EL (cell line): Measurements from ENCODE around the gene FAXC.
"Not testable (repeated sequence)": the region's sequence is repeated elsewhere in the genome, so short reads cannot be mapped to it uniquely, and the experiment has no call there.

ENCODE experiments used
- DNase-seq: peaks from one replicate; pipeline ENCODE4 v3.0.0-alpha.2; 2016

Gene FAXC

DNA sequence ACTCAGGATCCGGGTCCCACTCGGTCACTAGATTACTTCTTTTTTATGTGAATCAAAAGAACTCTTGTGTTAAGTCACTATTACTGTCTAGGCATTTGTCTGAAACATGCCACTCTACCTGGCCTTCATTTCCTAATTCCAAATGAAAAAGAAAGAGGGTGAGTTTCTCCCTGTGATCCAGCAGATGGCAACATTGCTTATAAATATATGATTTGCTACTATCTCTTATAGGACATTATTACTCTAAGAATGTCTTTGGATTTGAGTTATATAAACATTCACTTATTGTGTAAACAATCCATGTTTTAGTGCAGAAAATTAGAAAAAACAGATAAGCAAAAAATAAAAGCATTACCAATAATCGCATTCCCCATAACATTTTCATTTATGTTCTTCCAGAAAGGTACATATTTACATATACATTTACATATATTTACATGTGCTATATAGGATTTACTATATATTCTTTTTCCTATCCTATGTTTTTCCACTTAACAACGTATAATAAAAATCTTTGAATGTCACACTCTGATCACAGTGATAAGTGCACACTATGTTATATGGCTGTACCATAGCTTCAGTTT is 66.9 kb downstream of the FAXC start:
- DNase-seq, result peak; percentile 15

DNA sequence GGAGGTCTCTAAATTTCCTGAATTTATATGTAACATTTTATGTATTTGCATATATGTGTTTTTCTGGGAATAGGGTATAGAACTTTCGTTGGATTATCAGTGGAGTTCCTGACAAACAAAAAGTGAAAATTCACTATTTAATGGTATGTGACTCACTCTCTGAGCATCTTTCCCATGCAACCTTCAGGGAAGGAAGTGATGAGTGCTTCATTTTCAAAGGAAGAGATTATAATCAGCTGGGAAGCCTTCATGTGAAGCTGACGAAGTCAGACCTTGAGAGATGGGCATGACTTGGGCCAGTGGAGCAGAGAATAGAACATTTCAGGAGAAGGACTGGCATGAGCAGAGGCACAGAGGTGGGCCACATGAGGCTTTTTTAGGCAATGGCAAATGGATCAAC is 72.7 kb downstream of the FAXC start:
- DNase-seq, result peak; percentile 55

DNA sequence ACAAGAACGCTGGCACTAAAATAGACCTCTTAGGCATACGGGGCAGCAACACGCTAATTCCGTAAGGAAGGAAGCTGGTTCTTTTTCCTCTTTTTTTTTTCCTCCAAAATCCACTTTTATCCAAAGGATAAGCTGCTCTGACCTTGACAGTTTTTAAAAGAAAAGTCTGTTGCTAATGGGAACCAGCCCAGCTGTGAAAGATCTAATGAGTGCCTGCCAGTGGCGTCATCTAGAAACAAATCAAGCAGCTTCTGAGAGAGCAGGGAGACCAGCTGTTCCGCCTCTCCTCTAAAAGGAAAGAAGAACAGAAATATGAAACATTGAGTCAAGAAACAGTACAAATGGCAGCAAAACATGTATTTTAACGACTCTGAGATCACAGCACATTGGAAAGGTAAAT is 78.6 kb downstream of the FAXC start:
- no peak for DNase-seq

DNA sequence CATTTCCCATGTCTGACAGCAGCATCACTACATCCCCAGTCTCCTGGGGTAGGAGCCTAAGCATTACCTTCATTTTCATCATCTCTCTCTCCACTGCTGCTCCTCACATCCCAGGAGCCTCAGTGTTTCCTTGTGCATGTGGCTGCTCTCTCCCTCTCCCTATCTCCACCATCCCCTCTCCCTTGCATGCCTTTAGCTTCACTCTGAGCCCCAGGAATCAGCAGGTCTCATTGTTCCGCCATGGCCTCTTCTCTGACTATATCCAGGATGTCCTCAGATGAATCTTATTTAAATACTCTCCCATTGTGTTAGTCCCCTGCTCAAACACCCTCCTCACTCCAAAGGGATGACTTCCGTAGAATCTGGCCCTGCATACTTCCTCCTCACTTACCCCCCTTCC is 79.4 kb downstream of the FAXC start:
- DNase-seq, result no peak

DNA sequence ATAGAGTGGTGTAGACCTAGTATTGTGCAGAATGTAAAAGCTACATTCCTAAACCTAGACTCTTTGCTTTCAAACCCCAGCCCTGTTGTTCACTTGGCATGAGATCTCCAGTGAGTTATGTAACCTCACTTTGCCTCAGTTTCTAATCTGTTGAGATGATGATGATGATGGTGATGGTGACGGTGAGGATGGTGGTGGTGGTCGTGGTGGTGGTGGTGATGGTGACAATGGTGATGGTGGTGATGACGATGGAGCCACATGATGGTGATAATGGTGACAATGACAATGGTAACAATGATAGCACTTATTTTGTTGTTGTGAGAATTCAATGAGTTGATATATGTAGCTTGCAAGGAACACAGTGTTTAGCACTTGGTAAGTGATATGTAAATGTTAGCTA is 80.3 kb downstream of the FAXC start:
- no peak for DNase-seq

DNA sequence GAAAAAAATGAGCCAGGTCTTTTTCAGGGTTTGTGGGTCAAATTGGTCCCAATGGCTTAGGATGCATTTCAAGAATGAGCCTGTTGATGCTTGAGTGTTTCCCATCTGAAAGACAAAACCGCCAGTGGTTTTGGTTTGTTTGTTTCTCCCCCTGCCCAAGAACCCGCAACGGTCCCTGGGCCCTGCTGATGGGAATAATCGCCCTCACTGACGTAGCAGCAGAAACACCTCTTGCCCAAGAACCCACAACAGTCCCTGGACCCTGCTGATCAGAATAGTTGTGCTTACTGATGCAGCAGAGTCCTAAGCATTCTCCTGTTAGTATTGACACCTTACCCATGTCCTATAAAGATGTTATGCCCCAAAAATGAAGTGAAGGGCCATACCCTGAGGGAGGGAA is 82.5 kb downstream of the FAXC start:
- DNase-seq, result not testable (repeated sequence)

DNA sequence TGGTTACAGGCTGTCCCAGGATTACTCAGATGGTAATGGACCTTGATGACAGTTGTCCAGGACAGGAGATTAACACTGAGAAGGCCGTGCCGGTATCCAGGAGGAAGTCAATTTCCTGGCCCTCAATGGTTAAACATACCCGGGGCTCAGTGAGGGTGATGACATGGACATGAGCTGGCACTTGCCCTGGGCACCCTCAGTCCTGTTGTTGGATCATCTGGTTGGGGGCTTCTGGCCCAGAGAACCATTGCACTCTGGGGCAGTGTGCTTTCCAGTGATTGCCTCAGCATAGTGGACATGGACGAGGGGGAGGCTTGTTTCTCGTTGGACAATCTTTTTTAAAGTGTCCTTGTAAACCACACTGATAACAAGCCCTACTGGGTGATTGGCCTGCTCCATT is 84.0 kb downstream of the FAXC start:
- not testable (repeated sequence) for DNase-seq

DNA sequence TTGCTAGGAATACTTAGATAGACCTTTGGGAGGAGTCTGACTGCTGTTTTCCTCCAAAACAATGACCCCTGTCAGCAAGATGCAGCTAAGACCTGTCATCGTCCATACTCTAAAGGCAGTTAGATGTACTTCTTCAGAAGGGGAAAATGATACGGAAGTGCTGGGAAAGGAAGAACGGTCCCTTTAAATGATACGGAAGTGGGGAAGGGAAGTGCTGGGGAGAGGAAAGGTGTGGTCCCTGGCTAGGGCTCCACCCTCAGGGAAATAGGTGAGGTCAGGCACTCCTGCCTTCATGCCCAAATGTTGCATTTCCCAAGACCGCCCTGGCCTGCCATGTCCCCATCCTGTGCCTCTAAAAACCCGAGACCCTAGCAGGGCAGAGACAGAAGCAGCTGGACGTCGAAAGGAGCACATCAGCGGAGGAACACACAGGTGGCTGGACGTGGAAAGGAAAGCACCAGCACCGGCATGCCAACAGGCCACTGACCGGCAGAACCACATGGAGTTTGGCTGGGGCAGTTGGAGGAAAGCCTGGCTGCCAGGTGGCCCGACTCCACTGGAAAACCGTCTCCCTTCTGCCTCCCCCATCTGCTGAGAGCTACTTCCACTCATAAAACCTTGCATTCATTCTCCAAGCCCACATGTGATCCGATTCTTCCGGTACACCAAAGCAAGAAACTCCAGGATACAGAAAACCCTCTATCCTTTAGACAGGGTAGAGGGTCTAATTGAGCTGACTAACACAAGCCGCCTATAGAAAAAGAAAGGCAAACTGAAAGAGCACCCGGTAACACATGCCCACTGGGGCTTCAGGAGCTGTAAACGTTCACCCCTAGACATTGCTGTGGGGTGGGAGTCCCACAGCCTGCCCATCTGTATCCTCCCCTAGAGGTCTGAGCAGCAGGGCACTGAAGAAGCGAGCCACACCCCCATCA is 94.6 kb downstream of the FAXC start:
- DNase-seq, result no peak

DNA sequence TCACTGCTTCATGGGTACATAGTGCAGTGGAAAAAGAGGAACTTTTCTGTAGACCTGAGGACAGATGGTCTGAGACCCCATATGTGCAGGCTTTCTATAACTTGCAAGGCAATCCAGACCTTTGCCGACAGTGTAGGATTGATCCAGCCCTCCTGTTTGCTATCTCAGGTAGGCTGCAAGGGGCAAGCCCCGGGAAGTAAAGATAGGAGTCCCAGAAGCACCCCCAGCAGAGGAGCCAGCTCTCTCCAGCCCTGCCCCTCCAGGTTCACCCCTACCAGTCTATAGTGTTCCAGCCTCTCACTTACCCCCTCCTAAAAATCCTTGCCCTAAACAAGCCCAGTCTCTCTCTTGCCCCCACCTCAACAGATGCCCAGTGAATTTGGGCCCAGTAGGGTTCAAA is 96.2 kb downstream of the FAXC start:
- no peak for DNase-seq

DNA sequence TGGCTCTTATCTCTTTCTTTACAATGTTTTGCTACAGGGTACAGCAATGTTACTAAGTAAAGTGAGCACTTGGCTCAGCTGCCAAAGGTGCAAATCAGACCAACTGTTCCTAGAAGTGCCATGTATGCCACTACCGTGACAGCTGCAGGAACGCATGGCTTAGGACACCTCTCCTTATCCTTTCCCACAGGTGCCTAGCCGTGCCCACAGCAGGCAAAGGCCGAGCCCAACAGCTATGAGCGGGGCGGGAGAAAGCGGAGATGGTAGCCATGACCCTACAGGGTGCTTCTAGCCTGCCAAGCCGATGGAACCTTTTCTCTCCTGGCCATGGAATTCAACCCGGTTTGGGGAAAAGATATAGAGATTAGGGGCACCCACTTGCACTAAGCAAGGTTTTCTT is 97.1 kb downstream of the FAXC start:
- no peak for DNase-seq

DNA sequence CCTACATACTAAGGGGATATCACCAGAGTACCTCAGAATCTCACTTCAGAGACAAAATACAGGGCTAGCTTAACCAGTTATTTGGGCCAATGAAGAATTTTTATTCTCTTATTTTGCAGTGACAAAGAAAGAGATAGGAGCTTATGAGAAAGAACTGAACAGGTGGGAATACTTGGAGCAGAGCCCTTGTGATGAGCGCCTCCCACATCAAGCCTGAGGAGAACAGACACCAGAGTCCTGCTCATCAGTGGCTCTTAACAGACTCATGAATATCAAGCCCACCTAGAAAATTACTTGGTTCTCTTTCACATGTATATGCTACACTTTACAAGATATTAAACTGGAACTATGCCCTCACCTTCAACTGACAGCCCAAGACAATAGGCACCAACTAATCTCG is 99.0 kb downstream of the FAXC start:
- no peak for DNase-seq

DNA sequence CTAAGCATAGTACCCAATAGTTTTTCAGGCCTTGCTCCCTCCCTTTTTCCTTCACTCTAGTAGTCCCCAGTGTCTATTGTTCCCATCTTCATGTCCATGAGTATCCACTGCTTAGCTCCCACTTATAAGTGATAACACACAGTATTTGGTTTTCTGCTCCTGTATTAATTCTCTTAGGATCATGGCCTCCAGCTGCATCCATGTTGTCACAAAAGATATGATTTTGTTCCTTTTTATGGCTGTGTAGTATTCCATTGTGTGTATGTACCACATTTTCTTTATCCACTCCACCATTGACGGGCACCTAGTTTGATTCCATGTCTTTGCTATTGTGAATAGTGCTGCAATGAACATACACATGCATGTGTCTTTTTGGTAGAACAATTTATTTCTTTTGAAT is 102.9 kb downstream of the FAXC start:
- DNase-seq, result no peak

DNA sequence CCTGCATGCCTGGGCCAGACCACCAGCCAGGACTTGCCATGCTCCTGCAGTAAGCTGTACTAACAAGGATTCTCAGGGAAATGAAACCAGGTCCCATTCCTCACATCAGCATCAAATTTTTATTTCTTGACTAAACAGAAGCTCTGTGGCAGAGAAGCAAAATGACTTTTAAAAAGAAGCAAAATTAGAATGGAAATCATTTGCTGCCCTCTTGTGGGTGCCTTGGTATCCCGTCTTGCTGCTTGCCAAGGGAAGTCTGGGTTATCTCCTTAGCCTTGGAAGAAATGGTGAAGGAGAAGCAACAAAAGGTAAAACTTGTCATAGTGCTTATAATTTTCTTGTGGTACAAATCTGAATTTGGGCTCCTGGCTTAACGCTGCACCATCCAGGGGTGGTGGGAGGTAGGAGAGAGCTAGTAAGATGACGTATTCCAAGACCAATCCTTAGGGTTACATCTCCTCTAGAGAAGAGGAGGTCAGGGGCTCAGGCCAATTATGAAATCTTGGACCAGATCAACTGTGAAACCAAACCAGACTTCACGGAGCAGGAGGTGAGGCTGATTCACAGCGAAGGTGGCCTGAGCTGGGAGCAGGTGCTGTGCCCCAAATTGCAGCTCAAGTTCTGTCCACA is 107.5 kb downstream of the FAXC start:
- peak; percentile 17 for DNase-seq

DNA sequence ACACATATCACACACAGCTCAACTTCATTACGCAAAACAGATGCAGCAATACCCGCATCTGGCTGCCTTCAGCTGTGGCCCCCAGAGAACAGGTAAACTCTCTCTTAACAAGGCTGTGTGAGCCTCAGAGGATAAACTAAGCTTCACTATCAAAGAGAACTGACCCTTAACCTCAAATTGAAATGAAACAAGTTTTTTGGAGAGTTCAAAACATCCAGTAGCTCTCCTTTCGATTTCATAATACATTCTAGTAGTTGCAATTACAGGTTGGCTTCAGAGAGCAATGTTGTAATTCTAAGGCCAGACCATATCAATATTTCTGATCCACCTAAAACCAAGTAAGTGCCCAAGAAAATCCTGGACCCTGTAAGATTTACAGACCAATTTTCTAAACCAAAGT is 113.5 kb downstream of the FAXC start:
- no peak for DNase-seq

DNA sequence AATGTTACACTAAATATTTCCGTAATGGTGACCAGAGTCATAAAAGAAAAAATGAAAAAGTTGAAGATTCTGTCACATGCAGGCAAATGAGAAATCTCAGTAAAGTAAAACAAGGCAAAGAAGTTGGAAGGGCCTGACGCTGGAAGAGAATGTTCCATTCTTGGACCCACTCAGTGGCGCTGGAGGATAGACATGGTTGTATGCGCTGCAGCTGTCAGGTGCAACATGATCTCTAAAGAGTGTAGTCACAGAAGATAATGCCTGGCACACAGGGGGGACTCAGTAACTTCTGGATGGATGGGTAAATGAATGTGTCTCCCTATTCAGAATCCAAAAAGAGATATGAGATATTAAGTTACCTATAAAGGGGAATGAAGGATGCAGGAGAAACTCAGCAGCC is 116.3 kb downstream of the FAXC start:
- no peak for DNase-seq

DNA sequence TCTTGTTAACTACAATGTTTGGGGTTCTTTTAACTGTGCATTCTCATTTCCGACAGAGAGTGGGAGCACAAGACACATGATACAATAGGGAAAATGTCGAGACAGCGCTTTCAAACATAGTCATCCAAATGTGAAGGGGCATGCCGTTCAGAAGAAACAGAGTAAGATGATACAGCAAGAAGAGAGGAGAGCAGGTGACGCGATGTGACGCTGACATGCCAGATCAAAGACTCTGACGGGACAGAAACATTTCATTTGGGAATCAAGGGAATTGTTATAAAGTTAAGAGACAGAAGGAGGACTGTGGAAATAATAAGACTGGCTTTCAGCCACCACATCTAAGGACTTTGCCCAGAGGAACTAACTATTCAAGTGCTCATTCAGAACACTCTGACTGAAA is 117.4 kb downstream of the FAXC start:
- no peak for DNase-seq

DNA sequence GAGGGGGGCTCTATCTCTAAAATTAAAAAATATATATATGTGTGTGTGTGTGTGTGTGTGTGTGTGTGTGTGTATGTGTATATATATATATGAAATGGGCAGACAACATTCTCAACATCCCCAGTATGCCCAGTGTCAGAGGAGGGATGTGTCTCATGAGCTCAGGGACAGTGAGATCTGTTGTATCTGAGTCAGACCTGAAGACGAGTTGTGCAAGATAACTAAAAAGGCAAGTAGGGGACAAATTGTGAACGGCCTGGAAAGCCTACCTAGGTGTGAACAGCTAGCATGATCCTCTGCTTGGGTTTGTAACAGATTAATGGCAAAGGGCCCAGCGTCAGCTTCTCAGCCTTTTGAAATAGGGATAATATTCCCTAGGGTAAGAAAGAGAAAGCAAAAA is 124.3 kb downstream of the FAXC start:
- no peak for DNase-seq
